ENCODE results near the gene TMEM163. TPM values are rescaled to one million over a fixed set of nuclear protein-coding genes. Genes with fewer than 3 reads are reported as not detected.

The TMEM163 gene
- total and polyA plus RNA-seq, 2 donors from 2014 or later = 2.6 to 5.9 TPM

GRCh38 chr2:134689315-134689714, 29.5 kb downstream of the TMEM163 start:
- no peaks in the 10 kb centered on the region for H3K27me3 ChIP-seq (ENCODE audit: control insufficient read depth, insufficient read depth, low read length)
- FAIRE-seq (no peak), DNase-seq (no peak)
- intact Hi-C loops (cut with DNase I) = no loop called here
- no peaks in the 10 kb centered on the region for H3K9me3 ChIP-seq (ENCODE audit: control insufficient read depth in 2 of 3, insufficient read depth in 1 of 3, low read length in 3 of 3)
- no peaks in the 10 kb centered on the region for H3K36me3 ChIP-seq (ENCODE audit: control insufficient read depth in 2 of 3, insufficient read depth in 3 of 3, low read length in 3 of 3)
- H3K4me3 ChIP-seq (ENCODE audit: low read length in 3 of 3) = no peak overlapping the region
- TF ChIP-seq CTCF (IDR thresholded peaks at IDR 0.05; ENCODE audit: borderline replicate concordance, extremely low read depth, insufficient read depth) = no peak
- no peak overlapping the region for H3K9ac ChIP-seq (ENCODE audit: low read length in 3 of 3)
- no peak overlapping the region for H3K27ac ChIP-seq (ENCODE audit: low read depth in 2 of 2, low read length in 2 of 2)
- H3K4me1 ChIP-seq (ENCODE audit: control insufficient read depth in 2 of 3, insufficient read depth in 2 of 3, low read depth in 1 of 3, low read length in 3 of 3) = no peaks in the 10 kb centered on the region

DNA sequence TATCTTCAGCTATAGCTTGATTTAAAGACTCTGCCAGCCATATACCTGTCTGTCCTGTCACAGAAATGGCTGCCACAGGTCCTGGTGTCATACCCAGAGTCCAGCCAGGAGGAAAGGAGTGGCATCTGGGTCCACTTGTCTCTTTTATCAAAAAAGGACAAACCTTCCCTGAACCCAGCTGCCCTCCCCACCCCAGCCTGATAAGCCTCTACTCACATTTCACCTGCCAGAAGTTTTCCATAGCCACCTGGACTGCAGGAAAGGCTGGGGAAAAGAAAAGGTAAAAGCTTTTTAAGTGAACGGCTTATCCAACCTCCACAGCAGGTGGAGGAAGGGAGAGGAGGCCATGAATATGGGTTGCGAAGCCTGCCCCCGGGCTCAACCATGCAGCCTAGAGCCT, 32.8 kb downstream of the TMEM163 start:
- Histone ChIP-seq H3K36me3 (ENCODE audit: control insufficient read depth in 2 of 3, insufficient read depth in 3 of 3, low read length in 3 of 3) (no peaks in the 10 kb centered on the region), H3K27ac (ENCODE audit: low read depth in 2 of 2, low read length in 2 of 2) (no peak overlapping the region), H3K4me3 (ENCODE audit: low read length in 3 of 3) (no peak overlapping the region), H3K4me1 (ENCODE audit: control insufficient read depth in 2 of 3, insufficient read depth in 2 of 3, low read depth in 1 of 3, low read length in 3 of 3) (no peaks in the 10 kb centered on the region), H3K9me3 (ENCODE audit: control insufficient read depth in 2 of 3, insufficient read depth in 1 of 3, low read length in 3 of 3) (no peaks in the 10 kb centered on the region), H3K27me3 (ENCODE audit: control insufficient read depth, insufficient read depth, low read length) (no peaks in the 10 kb centered on the region), H3K9ac (ENCODE audit: low read length in 3 of 3) (no peak overlapping the region)
- intact Hi-C loops (cut with DNase I) = no loop called here
- no peak for DNase-seq
- FAIRE-seq = no peak
- TF ChIP-seq CTCF (IDR thresholded peaks at IDR 0.05; ENCODE audit: borderline replicate concordance, extremely low read depth, insufficient read depth) = no peak

DNA sequence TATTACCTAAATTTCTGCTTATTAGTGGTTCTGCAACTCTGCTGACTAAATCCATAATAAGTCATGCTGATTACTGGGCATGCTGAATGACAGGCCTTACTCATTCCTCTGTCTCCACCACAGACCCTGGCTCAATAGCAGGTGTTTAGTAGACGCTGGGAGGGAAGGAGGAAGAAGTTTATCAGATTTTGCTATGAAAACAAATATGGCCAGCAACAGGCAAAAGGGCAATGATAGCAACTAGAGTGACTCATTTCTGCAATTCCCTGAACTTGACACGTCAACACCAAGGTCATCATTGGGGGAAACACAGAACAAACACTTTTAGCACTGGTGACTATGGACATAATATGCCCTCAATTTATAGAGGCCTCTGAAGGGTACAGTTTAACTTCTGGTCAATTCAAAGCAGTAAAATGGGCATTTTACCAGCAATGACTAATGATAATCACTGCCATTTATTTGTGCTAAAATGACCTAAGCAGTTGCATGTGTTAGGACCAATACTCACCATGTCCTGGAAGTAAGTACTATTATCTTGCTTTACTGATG, 35.2 kb downstream of the TMEM163 start:
- DNase-seq = no peak
- Histone ChIP-seq H3K27me3 (ENCODE audit: control insufficient read depth, insufficient read depth, low read length) (no peaks in the 10 kb centered on the region), H3K36me3 (ENCODE audit: control insufficient read depth in 2 of 3, insufficient read depth in 3 of 3, low read length in 3 of 3) (no peaks in the 10 kb centered on the region), H3K9me3 (ENCODE audit: control insufficient read depth in 2 of 3, insufficient read depth in 1 of 3, low read length in 3 of 3) (no peaks in the 10 kb centered on the region), H3K4me3 (ENCODE audit: low read length in 3 of 3) (no peak overlapping the region), H3K9ac (ENCODE audit: low read length in 3 of 3) (no peak overlapping the region), H3K4me1 (ENCODE audit: control insufficient read depth in 2 of 3, insufficient read depth in 2 of 3, low read depth in 1 of 3, low read length in 3 of 3) (no peaks in the 10 kb centered on the region), H3K27ac (ENCODE audit: low read depth in 2 of 2, low read length in 2 of 2) (no peak overlapping the region)
- FAIRE-seq = no peak
- intact Hi-C loops (cut with DNase I) = no loop called here
- no peak for TF ChIP-seq CTCF (IDR thresholded peaks at IDR 0.05; ENCODE audit: borderline replicate concordance, extremely low read depth, insufficient read depth)

GRCh38 chr2:134682726-134683125, 36.1 kb downstream of the TMEM163 start:
- intact Hi-C loops (cut with DNase I) = no loop called here
- no peaks in the 10 kb centered on the region for H3K27me3 ChIP-seq (ENCODE audit: control insufficient read depth, insufficient read depth, low read length)
- no peak overlapping the region for H3K9ac ChIP-seq (ENCODE audit: low read length in 3 of 3)
- no peaks in the 10 kb centered on the region for H3K36me3 ChIP-seq (ENCODE audit: control insufficient read depth in 2 of 3, insufficient read depth in 3 of 3, low read length in 3 of 3)
- no peak overlapping the region for H3K4me3 ChIP-seq (ENCODE audit: low read length in 3 of 3)
- no peak for TF ChIP-seq CTCF (IDR thresholded peaks at IDR 0.05; ENCODE audit: borderline replicate concordance, extremely low read depth, insufficient read depth)
- no peak overlapping the region for H3K27ac ChIP-seq (ENCODE audit: low read depth in 2 of 2, low read length in 2 of 2)
- no peaks in the 10 kb centered on the region for H3K4me1 ChIP-seq (ENCODE audit: control insufficient read depth in 2 of 3, insufficient read depth in 2 of 3, low read depth in 1 of 3, low read length in 3 of 3)
- FAIRE-seq = no peak
- no peaks in the 10 kb centered on the region for H3K9me3 ChIP-seq (ENCODE audit: control insufficient read depth in 2 of 3, insufficient read depth in 1 of 3, low read length in 3 of 3)
- DNase-seq = no peak
